ENCODE measurements around the gene LYL1.

The LYL1 gene

GRCh38 chr19:13127051-13127450, 24.4 kb upstream of the LYL1 start:
- TF ChIP-seq, protein P1, sequence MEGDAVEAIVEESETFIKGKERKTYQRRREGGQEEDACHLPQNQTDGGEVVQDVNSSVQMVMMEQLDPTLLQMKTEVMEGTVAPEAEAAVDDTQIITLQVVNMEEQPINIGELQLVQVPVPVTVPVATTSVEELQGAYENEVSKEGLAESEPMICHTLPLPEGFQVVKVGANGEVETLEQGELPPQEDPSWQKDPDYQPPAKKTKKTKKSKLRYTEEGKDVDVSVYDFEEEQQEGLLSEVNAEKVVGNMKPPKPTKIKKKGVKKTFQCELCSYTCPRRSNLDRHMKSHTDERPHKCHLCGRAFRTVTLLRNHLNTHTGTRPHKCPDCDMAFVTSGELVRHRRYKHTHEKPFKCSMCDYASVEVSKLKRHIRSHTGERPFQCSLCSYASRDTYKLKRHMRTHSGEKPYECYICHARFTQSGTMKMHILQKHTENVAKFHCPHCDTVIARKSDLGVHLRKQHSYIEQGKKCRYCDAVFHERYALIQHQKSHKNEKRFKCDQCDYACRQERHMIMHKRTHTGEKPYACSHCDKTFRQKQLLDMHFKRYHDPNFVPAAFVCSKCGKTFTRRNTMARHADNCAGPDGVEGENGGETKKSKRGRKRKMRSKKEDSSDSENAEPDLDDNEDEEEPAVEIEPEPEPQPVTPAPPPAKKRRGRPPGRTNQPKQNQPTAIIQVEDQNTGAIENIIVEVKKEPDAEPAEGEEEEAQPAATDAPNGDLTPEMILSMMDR (conservative IDR thresholded peaks at IDR 0.05; ENCODE audit: low read depth, low read length) = no peak
- Histone ChIP-seq H3K4me1 (ENCODE audit: low read depth, poor library complexity, severe bottlenecking) (no peaks in the 10 kb centered on the region), H3K36me3 (ENCODE audit: insufficient read depth) (no peaks in the 10 kb centered on the region; the same call in 1 of the 2 replicates), H3K79me2 (ENCODE audit: insufficient read depth, low read depth) (peaks cover 80% of the 10 kb centered on the region), H2AFZ (ENCODE audit: low read depth) (no peak overlapping the region), H3K27me3 (ENCODE audit: insufficient read depth, low read depth) (no peaks in the 10 kb centered on the region), H3K4me3 (IDR thresholded peaks at IDR 0.05; ENCODE audit: insufficient read depth, low read depth, low read length) (no peak overlapping the region), H3K4me2 (no peak overlapping the region), H4K20me1 (ENCODE audit: insufficient read depth) (peaks cover 12% of the 10 kb centered on the region), H3K27ac (no peak overlapping the region), H3K9ac (no peak overlapping the region)

- no peaks in the 10 kb centered on the region for H3K27me3 ChIP-seq (ENCODE audit: insufficient read depth, low read depth)
- H3K27ac ChIP-seq = no peak overlapping the region
- H4K20me1 ChIP-seq (ENCODE audit: insufficient read depth) = peaks cover 4% of the 10 kb centered on the region; the same call in 1 of the 2 replicates
- H3K4me1 ChIP-seq (ENCODE audit: low read depth, poor library complexity, severe bottlenecking) = peaks cover 7% of the 10 kb centered on the region
- H3K9ac ChIP-seq = no peak overlapping the region
- H3K79me2 ChIP-seq (ENCODE audit: insufficient read depth, low read depth) = peaks cover 85% of the 10 kb centered on the region
- H3K4me2 ChIP-seq = no peak overlapping the region
- H3K4me3 ChIP-seq (IDR thresholded peaks at IDR 0.05; ENCODE audit: insufficient read depth, low read depth, low read length) = no peak overlapping the region
- H2AFZ ChIP-seq (ENCODE audit: low read depth) = no peak overlapping the region
- no peaks in the 10 kb centered on the region; the same call in 1 of the 2 replicates for H3K36me3 ChIP-seq (ENCODE audit: insufficient read depth)
- TF ChIP-seq, protein P1 (conservative IDR thresholded peaks at IDR 0.05; ENCODE audit: low read depth, low read length) = no peak
These were observed 20.6 kb upstream of the LYL1 start for GRCh38 chr19:13122980-13123957.

DNA sequence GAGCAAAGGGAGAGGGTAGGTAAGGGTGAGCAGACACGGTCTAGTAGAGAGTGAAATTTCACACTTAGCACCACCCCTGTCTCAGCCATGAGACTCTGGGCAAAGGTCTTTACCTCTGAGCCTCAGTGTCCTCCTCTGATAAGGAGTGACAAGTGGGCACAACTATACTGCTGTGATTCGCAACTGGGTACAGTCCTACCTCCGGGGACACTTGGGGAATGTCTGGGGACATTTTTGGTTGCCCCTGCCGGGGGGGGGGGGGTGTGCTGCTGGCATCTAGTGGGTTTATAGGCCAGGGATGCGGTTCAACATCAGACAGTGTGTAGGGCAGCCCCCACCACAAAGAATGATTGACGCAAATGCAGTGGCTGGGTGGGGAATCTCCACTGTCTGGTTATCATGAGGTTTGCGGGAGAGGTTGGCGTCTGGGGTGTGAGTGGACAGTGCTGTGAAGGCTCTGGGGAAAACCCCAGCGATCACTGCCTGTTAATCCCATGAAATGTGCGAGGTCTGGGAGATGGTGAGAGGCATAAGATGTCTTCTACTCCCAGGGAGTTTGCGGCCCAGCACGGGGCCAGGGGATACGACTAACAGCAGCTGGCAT, 19.7 kb upstream of the LYL1 start:
- Histone ChIP-seq H3K27ac (no peak overlapping the region), H3K27me3 (ENCODE audit: insufficient read depth, low read depth) (no peaks in the 10 kb centered on the region), H3K9ac (no peak overlapping the region), H3K4me1 (ENCODE audit: low read depth, poor library complexity, severe bottlenecking) (peaks cover 7% of the 10 kb centered on the region), H3K79me2 (ENCODE audit: insufficient read depth, low read depth) (peaks cover 78% of the 10 kb centered on the region), H2AFZ (ENCODE audit: low read depth) (no peak overlapping the region), H4K20me1 (ENCODE audit: insufficient read depth) (peaks cover 4% of the 10 kb centered on the region; the same call in 1 of the 2 replicates), H3K36me3 (ENCODE audit: insufficient read depth) (no peaks in the 10 kb centered on the region; the same call in 1 of the 2 replicates), H3K4me3 (IDR thresholded peaks at IDR 0.05; ENCODE audit: insufficient read depth, low read depth, low read length) (no peak overlapping the region), H3K4me2 (no peak overlapping the region)
- TF ChIP-seq, protein P1 (conservative IDR thresholded peaks at IDR 0.05; ENCODE audit: low read depth, low read length) = no peak

DNA sequence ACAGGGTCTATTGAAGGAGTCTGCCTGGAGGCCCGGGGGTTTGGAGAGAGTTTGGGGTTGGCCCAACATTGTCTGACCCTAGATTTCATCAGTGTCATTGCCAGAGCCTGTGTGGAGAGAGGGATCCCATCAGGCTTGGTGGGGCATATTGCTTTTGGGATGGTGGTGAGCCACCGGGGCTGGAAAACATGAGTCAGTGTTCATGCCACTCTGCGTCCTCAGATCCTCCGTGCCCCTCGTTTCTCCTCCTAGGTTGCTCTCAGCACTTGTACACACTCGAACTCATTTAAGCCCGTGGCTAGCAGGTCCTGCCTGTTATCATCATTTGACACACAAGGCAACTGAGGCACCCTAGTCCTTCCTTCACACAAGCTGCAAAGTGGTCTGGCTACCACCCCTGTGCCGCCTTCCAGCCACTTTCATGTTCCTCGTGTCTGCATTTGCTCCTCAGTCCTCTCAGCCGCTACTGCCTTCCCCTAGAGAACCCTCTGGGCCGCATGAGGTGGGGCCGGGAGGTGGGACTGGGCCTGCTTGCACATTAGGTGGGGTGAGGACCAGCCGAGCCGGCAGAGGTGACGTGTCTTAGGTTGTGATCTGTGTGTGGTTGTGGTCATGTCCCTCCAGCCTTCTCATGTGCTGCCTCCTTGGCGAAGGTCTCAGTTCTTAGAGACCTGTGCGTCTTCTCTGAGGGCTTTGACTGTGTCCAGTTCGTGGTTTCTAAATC, 19.1 kb upstream of the LYL1 start:
- peaks cover 4% of the 10 kb centered on the region; the same call in 1 of the 2 replicates for H4K20me1 ChIP-seq (ENCODE audit: insufficient read depth)
- H3K36me3 ChIP-seq (ENCODE audit: insufficient read depth) = no peaks in the 10 kb centered on the region; the same call in 1 of the 2 replicates
- no peak overlapping the region for H2AFZ ChIP-seq (ENCODE audit: low read depth)
- H3K4me2 ChIP-seq = no peak overlapping the region
- no peak overlapping the region for H3K9ac ChIP-seq
- H3K79me2 ChIP-seq (ENCODE audit: insufficient read depth, low read depth) = peaks cover 81% of the 10 kb centered on the region
- no peak overlapping the region for H3K27ac ChIP-seq
- TF ChIP-seq, protein P1 (conservative IDR thresholded peaks at IDR 0.05; ENCODE audit: low read depth, low read length) = no peak
- H3K4me3 ChIP-seq (IDR thresholded peaks at IDR 0.05; ENCODE audit: insufficient read depth, low read depth, low read length) = no peak overlapping the region
- peaks cover 7% of the 10 kb centered on the region for H3K4me1 ChIP-seq (ENCODE audit: low read depth, poor library complexity, severe bottlenecking)
- no peaks in the 10 kb centered on the region for H3K27me3 ChIP-seq (ENCODE audit: insufficient read depth, low read depth)
